NCI-H2196 treated with DMSO at 0.1 percent for 48 hours (cell line): ENCODE data around the gene RAD51B.

Experiments
- DNase-seq: peaks from one replicate; lab custom pipeline; 2025; ENCODE audit not compliant: unreplicated experiment; lab: John Stamatoyannopoulos, UW

RAD51B gene

DNA sequence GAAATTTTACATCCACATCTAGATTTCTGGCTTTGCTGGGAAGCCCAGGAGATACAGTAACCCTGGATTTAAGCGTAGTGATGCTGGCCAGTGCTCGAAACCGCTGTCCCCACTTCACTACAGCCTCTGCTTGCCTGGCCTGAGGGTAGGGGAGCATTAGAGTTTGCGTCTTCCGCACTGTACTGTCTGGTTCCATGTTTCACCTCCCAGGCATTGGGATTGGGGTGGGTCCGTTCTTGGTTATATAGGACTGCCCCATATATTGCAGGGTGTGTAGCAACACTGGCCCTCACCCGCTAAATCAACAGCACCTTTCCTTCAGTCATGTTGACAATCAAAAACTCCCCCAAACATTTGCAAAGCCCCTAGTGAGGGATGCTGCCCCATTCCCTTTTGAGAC, 732.5 kb downstream of the RAD51B start:
- DNase-seq: no peak

DNA sequence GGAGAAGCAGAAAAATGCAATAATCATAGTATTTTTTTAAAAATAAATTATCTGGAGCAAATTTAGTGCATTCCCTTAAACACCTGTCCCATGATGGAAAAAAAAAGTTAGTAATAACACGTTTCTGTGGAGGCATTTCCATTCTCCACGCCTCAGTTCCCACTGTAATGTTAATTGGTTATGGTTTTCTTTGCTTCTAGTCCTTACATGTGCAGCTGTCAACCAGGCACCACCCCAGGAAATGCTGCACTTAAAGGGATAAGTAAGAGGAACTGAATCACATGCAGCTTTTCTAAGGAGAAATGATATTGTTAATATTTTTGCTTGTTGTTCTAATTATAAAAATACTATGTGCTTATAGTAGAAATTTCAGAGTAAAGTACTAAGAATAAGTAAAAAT, 733.0 kb downstream of the RAD51B start:
- DNase-seq: no peak

DNA sequence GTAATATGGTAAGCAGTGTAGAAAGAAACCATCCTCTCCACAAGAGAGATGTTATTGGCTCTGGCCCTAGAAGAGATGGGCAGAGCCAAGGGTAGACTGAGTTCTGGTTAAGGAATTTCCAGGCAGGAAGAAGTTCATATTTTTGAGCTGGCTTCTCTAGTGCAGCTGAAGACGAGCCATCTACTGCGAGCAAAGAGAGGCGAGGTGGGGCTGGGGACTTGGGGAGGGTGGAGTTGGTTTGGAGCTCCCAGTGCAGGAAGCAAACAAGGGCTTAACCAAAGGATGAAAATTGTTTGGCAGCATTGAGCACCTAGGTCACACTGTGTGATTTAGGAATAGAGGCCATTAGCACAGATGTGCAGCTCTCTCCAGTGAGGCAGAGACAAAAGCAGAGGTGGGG, 733.7 kb downstream of the RAD51B start:
- DNase-seq: no peak

DNA sequence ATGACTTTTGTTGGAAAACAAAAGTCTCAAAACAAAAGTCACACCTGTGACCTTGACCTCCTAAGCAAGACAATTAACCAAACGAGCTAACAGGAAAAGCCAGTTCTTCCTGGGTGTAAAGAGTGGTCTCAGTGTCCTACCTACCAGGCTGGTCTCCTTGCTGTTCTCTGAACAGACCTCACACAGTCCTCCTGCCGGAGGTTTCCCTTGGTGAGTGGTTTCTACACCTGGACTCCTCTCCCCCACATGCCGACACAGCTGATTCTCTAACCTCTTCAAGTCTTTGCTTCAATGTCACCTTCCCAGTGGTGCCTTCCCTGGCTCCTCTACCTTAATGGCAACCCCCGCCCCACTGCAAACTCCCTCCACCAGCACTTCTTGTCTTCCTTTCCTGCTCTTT, 734.7 kb downstream of the RAD51B start:
- DNase-seq: no peak

DNA sequence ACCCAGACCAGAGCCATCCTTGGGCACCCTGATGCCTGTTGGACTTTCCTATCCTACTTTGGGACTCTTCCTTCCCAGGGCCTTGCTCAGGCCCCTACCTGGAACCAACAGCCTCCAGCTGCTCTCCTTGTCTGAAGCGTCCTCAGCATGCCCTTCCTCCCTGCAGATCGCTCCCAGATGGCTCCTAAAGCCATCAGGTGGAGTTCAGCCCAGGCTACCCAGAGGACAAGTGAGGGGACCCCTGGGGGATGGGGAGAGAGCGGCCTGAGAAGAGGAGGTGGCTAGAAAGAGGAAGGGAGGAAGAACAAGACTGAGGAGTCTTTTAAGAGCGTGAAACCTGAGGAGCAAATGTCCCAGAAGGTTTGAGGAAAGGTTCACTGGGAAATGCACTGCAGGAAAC, 736.7 kb downstream of the RAD51B start:
- no peak for DNase-seq

DNA sequence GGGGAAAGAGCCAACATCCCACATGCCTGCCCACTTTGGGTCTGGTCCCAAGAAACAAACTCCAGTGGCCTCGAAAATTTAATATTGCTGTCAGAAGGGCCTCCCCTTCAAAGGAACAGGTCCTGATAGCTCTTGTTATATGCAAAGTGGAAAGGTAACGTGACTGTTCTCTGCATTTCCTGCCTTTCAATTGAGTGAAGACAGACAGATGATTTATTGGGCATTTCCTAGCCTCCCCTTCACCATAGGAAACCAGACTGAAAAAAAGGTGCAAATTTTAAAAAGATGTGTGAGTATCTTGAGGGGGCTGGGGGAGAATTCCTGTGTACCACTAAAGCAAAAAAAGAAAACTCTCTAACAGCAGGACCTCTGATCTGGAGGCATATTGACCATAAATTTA, 738.1 kb downstream of the RAD51B start:
- no peak for DNase-seq

DNA sequence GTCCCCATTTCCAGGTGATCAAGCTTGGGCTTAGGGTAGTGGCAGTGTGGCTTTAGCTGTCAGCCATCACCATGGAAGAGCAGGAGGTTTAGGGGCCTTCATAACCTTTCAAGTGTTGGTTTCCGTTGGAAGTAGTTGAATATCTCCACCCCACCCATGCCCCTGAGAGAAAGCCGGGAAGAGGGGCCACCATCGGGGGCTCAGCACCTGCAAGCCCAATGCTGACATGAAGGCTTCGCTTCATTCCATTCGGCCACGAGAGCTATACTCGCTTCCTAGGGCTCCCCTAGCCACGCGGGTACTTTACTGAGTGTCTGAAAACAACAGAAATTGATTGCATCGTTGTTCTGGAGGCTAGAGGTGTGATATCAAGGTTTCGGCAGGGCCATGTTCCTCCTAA, 738.5 kb downstream of the RAD51B start:
- DNase-seq: no peak

DNA sequence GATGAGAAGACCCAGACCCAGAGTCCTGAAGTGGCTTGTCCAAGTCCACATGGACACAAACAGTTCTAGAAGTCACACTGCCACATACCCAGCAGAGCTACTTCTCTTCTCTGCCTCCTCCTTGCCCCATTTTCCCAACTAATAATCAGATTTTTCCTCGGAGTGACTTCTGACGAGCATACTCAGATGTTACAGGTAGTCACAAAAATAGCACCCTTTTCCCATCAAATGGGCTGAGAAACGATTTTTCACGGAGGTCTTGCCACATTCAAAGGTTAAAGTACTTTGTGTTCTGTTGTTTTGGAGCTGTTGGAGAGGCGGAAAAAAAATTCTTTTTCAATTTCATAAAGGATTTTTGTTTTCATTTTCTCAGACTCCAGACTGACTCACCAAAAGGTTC, 740.4 kb downstream of the RAD51B start:
- no peak for DNase-seq

DNA sequence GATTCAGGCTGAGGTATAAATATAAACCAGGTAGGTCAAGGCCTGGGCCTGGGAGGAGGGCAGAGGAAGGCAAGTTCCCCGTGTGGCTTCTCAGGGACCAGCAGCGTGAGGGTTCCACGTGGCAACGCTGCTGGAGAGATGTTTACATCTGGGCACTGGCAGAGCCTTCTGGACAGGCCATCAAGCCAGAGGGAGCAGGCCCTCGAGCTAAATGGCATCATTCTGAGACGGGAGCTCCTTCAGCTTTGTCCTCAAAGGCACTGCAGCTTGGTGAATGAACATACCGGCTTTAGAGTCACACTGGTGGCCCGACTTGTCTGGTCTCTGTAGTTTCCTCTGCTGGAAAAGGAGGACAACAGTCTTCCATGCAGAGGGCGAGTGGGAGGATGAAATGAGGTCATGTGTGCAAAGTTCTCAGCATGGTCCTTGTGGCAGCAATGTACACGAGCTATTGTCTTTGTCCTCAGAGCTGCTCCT, 742.0 kb downstream of the RAD51B start:
- no peak for DNase-seq

DNA sequence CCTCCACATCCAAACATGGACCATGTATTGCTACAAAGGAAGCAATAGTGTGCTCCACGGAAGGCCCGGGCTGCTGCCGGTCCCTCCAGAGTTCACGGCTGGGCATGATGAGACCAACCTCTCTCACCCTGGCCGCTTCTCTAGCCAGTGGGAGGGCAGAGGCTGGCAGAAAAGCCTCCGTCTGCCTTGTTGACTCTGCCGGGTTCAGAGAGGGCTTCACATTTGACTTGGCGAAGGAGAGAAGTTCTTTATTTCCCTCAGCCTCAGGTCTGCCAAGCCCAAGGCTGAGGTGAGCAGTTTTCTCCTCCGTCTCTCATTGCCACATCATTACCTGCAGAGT, 743.3 kb downstream of the RAD51B start:
- DNase-seq: no peak

DNA sequence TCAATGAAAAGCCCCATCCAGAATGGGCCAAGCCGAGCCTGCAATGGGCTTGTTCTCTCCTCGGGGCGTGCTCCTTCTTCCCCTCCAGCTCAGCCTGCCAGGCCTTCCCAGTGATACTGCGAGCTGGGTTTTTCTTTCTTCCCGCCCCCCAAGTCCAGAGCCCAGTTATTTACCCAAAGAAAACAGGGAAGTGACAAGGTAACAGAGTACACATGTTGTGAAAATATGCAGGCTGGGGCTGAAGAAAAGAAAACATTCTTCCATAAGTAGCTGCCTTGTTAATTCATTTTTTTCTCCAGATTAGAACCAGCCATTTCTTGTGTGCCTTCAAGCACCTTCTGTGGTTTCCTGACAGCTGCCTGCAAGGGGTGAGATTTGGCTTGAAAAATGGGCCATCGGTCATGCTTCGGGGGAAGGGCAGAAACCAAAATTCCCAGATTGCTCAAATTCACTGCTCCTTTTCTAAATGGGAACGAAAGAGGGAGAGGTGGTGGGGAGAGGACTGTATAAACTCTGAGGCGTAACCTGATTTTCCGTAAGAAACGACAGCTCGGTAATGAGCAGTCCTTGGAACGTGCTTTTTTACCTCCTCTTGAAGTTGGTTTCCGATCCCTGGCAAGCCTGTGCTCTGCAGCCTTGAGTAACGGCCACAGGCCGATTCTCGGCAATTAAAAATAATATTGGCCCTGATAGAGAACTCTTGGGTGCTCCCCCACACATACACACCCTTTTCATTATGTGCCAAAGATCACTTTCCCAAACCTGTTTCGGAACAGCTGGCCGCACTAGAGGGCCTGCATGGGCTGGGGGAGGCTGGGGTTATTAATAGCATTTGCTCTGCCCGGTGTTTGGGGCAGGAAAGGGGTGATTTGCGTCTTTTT, 743.9 kb downstream of the RAD51B start:
- DNase-seq: no peak

DNA sequence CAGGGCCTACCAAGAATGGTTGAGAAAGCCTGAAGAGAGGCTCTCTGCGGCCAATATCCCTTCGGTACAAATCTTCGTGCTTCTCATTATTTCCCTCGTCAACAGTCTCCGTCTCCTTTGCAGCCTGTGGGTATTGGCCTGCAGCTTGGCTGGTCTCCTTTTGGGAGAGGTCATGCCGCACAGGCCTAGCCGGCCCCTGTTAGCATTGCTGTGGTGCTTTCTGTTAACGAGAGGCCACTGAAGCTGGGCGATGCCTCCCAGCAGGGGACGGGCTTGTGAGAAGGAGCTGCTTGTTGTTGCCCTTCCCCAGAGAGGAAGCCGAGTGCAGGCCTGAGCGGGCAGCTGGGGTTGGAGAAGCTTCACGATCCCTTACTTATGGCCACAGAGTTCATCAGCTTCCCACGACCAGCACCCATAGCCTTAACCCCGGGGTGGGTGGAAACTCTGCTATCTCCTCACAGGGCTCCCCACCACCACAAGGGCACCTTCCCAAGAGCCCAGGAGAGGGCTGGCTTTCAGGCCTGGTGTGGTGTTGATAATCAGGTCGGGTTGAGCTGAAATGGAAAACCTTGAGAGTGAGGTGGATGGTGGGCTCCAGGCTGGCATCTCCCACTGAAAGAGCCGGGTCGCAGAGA, 744.7 kb downstream of the RAD51B start:
- no peak for DNase-seq

DNA sequence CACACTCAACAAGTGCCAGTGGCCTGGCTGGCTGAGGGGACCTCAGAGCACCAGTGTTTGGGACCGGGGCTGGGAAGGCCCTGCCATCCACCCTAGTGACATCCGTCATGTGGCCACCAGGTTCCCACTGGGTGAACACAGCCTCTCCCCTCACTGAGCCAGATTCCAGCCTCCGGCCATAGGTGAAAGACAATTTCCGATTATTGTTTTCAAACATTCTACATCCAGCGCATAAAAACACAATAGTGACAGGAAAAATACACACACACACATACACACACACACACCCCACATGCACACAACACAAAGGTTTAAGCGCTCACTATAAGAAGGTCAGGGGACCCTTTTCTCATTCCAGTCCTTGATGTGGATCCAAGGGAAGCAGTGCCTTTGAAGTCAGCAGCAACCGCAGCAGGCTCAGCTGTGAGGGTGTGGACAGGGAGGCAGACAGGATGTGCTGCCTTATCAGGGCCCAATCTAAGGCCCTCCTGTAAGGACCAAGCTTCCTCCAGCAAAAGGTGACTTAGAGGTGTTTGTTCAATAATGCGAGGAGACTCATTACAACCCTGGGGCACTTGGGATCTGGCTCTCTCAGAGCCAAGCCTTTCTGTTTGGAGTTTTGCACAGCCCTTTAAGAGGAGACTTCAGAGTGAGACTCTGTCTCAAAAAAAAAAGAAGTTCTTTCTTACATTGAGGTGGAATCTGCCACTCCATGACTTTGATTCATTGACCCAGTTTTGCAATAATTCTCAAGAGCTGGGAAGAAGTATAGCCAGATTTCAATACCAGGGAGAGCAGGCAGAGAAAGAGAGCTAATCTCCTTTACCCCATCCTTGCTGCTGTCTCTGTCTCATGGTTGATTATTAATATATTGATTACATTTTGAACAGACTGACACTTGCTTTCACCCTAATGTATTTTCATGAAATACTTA, 745.5 kb downstream of the RAD51B start:
- no peak for DNase-seq

DNA sequence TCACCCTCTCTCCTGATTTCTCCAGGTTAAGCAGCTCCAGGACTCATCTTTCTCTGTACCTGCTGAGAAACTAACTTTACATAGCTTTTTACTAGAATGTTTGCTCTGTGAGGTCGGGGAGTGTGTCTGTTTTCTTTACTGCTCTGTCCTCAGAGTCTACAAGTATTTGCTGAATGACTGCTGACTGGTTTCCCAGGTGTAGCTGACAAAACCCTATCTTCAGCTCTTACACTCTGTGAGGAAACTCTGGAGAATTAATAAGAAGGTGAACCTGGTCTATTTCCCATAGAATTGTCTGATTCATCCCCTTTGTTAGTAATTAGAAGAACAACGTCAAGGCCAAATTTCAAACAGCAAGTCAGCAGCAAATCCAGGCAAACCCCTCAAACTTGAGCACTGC, 746.5 kb downstream of the RAD51B start:
- no peak for DNase-seq

DNA sequence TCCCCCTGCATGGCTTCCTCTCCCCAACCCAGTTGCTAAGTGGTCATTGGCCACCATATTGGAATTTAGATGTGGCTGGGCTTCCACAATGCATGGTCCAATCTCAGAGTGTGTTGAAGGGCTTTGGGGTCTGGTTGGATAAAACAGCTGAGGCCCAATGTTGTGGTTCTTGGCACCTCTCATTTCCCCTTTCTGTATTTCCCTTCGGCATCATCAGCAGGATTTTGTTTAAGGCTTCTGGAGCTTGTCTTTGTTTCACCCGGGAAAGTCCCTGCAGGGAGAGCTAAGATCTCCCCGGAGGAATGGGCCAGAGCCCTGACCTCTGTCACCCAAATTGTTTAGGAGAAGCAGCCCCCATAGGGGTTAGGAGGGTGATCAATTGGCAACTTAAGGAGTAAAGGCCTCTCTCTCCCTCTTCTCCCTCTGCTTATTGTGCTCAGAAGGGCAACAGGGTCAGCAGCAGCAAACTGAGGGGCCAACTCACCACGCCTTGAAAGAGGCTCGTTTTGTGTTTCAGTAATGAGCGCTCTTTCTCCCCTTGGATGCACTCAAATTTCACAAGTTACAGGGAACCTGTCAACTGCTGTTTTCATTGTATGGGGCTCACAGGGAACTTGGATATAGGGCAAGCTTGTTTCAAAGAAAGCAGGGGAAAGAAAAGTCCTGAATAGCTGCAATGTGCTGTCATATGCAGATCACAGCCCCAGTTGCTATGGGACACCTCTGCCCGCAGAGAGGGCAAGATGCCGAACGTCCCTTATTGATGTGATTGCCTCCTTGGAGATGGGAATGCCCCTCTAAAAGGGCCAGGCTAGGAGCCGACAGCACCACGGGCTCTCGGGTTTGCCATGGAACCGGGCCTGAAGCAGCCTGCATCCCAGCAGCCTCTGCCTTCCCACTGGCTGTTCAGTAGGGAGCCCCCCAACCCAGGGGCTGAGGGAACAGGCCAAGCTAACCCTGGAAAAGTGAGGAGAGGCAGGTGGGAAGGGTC, 749.6 kb downstream of the RAD51B start:
- no peak for DNase-seq

DNA sequence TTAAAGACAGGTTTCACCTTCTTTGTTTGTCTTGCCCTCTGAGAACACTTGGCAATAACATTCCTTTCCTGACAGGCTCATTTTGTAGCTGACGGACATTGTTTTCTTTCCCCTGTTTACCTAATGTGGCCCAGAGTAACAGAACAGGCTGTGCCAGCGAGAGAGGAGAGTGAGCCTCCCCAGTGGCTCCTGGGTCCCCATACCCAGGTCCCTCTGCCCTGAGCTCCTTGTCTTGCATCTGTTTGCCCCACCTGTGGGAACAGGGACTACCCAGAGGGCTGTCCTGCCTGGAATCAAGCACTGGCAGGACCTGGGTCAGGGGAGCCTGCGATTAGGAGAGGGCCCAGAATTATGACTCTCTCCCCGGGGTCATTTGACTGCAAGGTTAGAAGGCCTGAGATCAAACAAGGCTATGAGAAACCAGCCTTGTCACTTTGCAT, 750.4 kb downstream of the RAD51B start:
- no peak for DNase-seq

DNA sequence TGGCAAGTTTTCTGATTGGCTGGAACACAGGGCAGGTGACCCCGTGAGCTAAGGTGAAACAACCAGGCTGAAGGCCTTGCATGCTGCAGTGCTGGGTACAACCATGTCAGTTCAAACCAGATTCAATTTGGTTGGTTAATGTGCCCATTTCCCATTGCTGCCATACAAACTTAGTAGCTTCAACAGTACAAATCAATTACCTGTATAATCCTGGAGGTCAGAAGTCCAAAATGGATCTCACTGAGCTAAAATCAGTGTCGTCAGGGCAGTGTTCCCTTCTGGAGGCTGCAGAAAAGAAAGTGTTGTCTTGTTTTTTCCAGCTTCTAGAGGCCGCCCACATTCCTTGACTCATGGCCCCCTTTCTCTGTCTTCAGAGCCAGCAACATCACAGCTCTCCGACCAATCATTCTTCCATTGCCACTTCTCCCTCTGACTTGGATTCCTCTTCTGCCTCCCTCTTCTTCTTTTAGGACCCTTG, 751.6 kb downstream of the RAD51B start:
- no peak for DNase-seq

DNA sequence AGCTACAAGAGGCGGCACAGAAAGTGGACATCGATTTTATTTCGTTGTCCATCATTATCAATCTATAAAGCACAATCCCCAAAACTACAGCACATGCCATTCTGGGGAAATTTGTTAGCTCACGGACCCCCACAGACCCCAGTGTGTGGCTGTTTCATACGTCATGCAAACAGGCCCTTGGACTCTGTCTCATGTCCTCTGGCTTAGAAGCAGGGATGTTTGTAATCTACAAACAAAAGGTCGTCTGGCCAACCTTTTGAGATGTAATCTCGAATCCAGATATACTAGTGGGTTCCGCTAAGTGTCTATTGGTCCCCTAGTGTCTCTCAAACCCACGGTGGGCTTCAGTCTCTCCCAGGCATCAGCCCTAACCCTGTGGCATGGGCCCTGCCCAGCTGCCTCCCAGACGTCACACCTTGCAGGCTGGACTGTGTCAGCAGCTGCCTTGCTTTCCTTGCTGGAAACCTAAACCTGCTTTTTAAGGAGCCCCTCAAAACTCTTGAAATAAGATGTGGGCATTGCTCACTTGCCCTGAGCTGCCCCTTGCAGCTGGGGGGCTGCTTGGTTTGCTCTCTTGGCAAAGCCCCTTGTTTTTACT, 752.4 kb downstream of the RAD51B start:
- DNase-seq: no peak

DNA sequence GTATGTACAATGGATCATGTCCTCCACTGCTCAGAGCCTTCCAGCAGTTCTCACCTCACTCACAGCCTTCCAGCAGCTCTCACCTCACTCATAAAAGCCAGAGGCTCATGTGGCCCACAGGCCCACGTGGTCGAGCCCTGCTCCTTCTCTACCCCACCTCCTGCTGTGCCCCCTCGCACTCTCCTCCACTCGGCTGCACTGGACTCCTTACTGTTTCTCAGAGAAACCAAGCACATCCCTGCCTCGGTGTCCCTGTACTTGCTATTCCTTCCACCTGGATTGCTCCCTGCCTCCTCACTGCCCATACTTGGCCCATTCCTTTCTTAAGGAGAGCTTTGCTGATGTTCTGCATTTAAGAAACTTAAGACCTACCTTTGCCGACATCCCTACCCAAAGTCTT, 753.5 kb downstream of the RAD51B start:
- DNase-seq: no peak

DNA sequence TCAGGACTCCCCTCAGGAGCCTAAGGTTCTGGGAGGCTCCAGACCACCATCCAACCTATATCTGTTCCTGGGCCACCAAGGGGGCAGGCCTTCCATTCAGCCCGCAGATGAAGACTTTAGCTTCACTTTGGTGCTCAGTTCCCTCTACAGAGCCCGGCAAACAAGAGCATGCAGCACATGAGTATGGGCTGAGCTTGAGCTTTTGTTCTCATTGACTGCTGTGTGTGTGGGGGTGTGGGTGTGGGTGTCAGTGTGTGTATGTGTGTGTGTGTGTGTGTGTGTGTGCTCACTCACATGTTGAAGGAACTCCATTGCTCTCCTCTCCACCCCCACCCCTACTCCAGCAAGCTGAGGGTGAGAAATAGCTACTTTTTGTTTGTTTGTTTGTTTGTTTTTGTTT, 754.1 kb downstream of the RAD51B start:
- no peak for DNase-seq
